A549 (cell line): ENCODE measurements around the gene MOB3C. TPM values are rescaled to one million over a fixed set of nuclear protein-coding genes. Genes with fewer than 3 reads are reported as not detected.

Experiments
- ATAC-seq, 2 experiments: fragments of 200-7000 bp in 1 of 2; fragments of >200 bp in 1 of 2; cut with Nextera tagmentation in 1 of 2; cut with Tn5 transposase in 1 of 2; 3 replicates each; pipeline versions ENCODE4 v1.8.0 to v1.9.1; 2018 to 2020; ENCODE audit warnings: mild to moderate bottlenecking in 1 of 2, moderate library complexity in 1 of 2
- CTCF ChIA-PET: fragments of 300-600 bp; sonication (Branson Sonifier 250); formaldehyde crosslinking; extraction: SDS; loops from one replicate; lab custom pipeline; 2021; ENCODE audit warnings: antibody characterized with exemption, inconsistent platforms; lab: Yijun Ruan, JAX
- POLR2A ChIA-PET: fragments of 350-600 bp; formaldehyde crosslinking; extraction: SDS; loops from one replicate; lab custom pipeline; 2021; ENCODE audit warnings: antibody characterized with exemption, inconsistent platforms; lab: Yijun Ruan, JAX
- DNase-seq, 2 experiments: peaks; one replicate each; pipeline versions ENCODE4 v3.0.0 to v3.0.0-alpha.2; 2011 to 2016; ENCODE audit warnings: low read depth in 1 of 2, low spot score in 1 of 2
- FAIRE-seq: peaks from 2 replicates; lab custom pipeline; 2011; peaks lifted over from hg19 to GRCh38; lab: Jason Lieb, UNC
- H3K27ac ChIP-seq, 2 experiments: fragments of >200 bp; sonication (Bioruptor Twin); formaldehyde crosslinking; 3 replicates each; pipeline ENCODE4 v1.5.1; 2016 to 2017
- H3K4me1 ChIP-seq: fragments of >200 bp; sonication (Bioruptor Twin); formaldehyde crosslinking; 3 replicates; pipeline ENCODE4 v1.6.1; 2016
- H3K4me2 ChIP-seq: fragments of >200 bp; sonication (Bioruptor Twin); formaldehyde crosslinking; 3 replicates; pipeline ENCODE4 v1.6.1; 2016
- H3K4me3 ChIP-seq: fragments of >200 bp; sonication (Bioruptor Twin); formaldehyde crosslinking; 3 replicates; pipeline ENCODE4 v1.5.1; 2016
- H3K9me3 ChIP-seq: fragments of >200 bp; sonication (Bioruptor Twin); formaldehyde crosslinking; 3 replicates; pipeline ENCODE4 v1.6.1; 2016
- ATOH8 ChIP-seq: fragments of 250-450 bp; sonication (Bioruptor Pico); IDR thresholded peaks from 2 replicates; pipeline ENCODE4 v1.5.0; 2020; ENCODE audit warnings: low read depth, mild to moderate bottlenecking, moderate library complexity
- CBX2 ChIP-seq: fragments of 200-600 bp; sonication (generic); IDR thresholded peaks from 2 replicates; pipeline ENCODE4 v1.6.1; 2016; ENCODE audit warnings: low read depth, mild to moderate bottlenecking, borderline replicate concordance
- ESRRA ChIP-seq: fragments of 150-350 bp; IDR thresholded peaks from 2 replicates; pipeline ENCODE4 v1.6.1; 2014; ENCODE audit warnings: mild to moderate bottlenecking, low read length, borderline replicate concordance
- FOSB ChIP-seq: fragments of 250-450 bp; sonication (Bioruptor Pico); IDR thresholded peaks from 2 replicates; pipeline ENCODE4 v1.5.0; 2020; ENCODE audit warnings: mild to moderate bottlenecking, moderate library complexity
- HDAC2 ChIP-seq: fragments of 200-600 bp; sonication (generic); IDR thresholded peaks from 2 replicates; pipeline ENCODE4 v1.6.1; 2016
- JUNB ChIP-seq: fragments of >200 bp; sonication (Bioruptor Twin); formaldehyde crosslinking; IDR thresholded peaks from 2 replicates; pipeline ENCODE4 v1.6.1; 2016
- KDM1A ChIP-seq: fragments of 200-600 bp; sonication (generic); IDR thresholded peaks from 2 replicates; pipeline ENCODE4 v1.6.1; 2016; ENCODE audit warnings: low read depth, mild to moderate bottlenecking
- NFE2L2 ChIP-seq: fragments of 150-350 bp; conservative IDR thresholded peaks from 2 replicates; pipeline ENCODE4 v1.6.1; 2014; ENCODE audit warnings: low read length
- NR3C1 ChIP-seq: fragments of >200 bp; sonication (Bioruptor Twin); formaldehyde crosslinking; IDR thresholded peaks from 3 replicates; pipeline ENCODE4 v1.6.1; 2017
- PBX3 ChIP-seq: IDR thresholded peaks from 2 replicates; pipeline ENCODE4 v1.6.1; 2012
- PHF8 ChIP-seq: fragments of 200-600 bp; sonication (generic); IDR thresholded peaks from 2 replicates; pipeline ENCODE4 v1.6.1; 2016; ENCODE audit warnings: low read depth, mild to moderate bottlenecking, antibody characterized with exemption, moderate library complexity, borderline replicate concordance
- POLR2AphosphoS2 ChIP-seq: conservative IDR thresholded peaks from 2 replicates; pipeline ENCODE4 v1.6.1; 2012; ENCODE audit warnings: low read length, improper control_type of control experiment, inconsistent platforms
- RAD21 ChIP-seq, 2 experiments: fragments of >200 bp in 1 of 2; sonication (Bioruptor Twin) in 1 of 2; formaldehyde crosslinking in 1 of 2; IDR thresholded peaks in 1 of 2; conservative IDR thresholded peaks in 1 of 2; 2 replicates in 1 of 2; 3 replicates in 1 of 2; pipeline ENCODE4 v1.6.1; 2012 to 2018; ENCODE audit warnings: inconsistent platforms in 1 of 2
- RCOR1 ChIP-seq: fragments of 150-350 bp; IDR thresholded peaks from 2 replicates; pipeline ENCODE4 v1.6.1; 2014; ENCODE audit warnings: antibody characterized with exemption, low read length, low read depth
- RNF2 ChIP-seq: fragments of 200-600 bp; sonication (generic); IDR thresholded peaks from 2 replicates; pipeline ENCODE4 v1.6.1; 2016; ENCODE audit warnings: low read depth, mild to moderate bottlenecking, antibody characterized with exemption, moderate library complexity, borderline replicate concordance
- SREBF2 ChIP-seq: fragments of 450-650 bp; IDR thresholded peaks from 2 replicates; pipeline ENCODE4 v1.6.1; 2014; ENCODE audit warnings: mild to moderate bottlenecking, moderate library complexity
- ZC3H11A ChIP-seq: fragments of 450-650 bp; IDR thresholded peaks from 2 replicates; pipeline ENCODE4 v1.6.1; 2014; ENCODE audit warnings: antibody characterized with exemption, mild to moderate bottlenecking
- ZFP36 ChIP-seq: fragments of 450-650 bp; IDR thresholded peaks from 2 replicates; pipeline ENCODE4 v1.6.1; 2014; ENCODE audit warnings: borderline replicate concordance; ENCODE audit not compliant: partially characterized antibody
- ZSCAN20 ChIP-seq: fragments of 250-450 bp; sonication (Bioruptor Pico); IDR thresholded peaks from 2 replicates; pipeline ENCODE4 v1.8.0; 2022; ENCODE audit warnings: mild to moderate bottlenecking, moderate library complexity
- WGBS: methylation state at CpG from one replicate; pipeline ENCODE4 v1.1.6; 2017; ENCODE audit errors: missing lambda C conversion rate; 5-methylcytosine and 5-hydroxymethylcytosine counted together
- polyA plus RNA-seq, 4 experiments: library from polyadenylated mRNA; depleted of rRNA in 3 of 4; stranded (reverse); fragments of >200 nt; fragmentation: RNase III in 1 of 4; extraction: RNeasy Plus Mini Kit Qiagen cat#74134 plus additional on column Dnase treatment in 1 of 4; gene quantifications; 2 replicates in 3 of 4; 3 replicates in 1 of 4; pipeline ENCODE4 v1.2.3, GENCODE V29; 2011 to 2017
- TF ChIP-seq, protein P1 (sequence below): fragments of 200-600 bp; sonication (generic); IDR thresholded peaks from 2 replicates; pipeline ENCODE4 v1.6.1; 2016; ENCODE audit warnings: antibody characterized with exemption, mild to moderate bottlenecking, moderate library complexity
- TF ChIP-seq, protein P2 (sequence below): fragments of >200 bp; sonication (Bioruptor Twin); formaldehyde crosslinking; IDR thresholded peaks from 3 replicates; pipeline ENCODE4 v1.6.1; 2016

The MOB3C gene
- polyA plus RNA-seq, 2 of the 4 experiments (the other 2 are of a cell fraction) = 2.6 to 2.7 TPM

GRCh38 chr1:46587069-46587468, 29.5 kb downstream of the MOB3C start:
- no peak for ATAC-seq
- Histone ChIP-seq H3K4me1 (no peaks in the 10 kb centered on the region), H3K4me2 (no peak overlapping the region), H3K9me3 (no peaks in the 10 kb centered on the region), H3K27ac (no peak overlapping the region), H3K4me3 (no peak overlapping the region)
- TF ChIP-seq ZC3H11A (no peak), HDAC2 (no peak), RCOR1 (no peak), KDM1A (no peak), PHF8 (no peak), JUNB (no peak), ATOH8 (CRISPR knock-in tag) (no peak), PBX3 (no peak), SREBF2 (no peak), RAD21 (conservative IDR thresholded peaks at IDR 0.05 in 1 of 2, IDR thresholded peaks at IDR 0.05 in 1 of 2) (no peak), CBX2 (no peak)
- TF ChIP-seq, protein P1, sequence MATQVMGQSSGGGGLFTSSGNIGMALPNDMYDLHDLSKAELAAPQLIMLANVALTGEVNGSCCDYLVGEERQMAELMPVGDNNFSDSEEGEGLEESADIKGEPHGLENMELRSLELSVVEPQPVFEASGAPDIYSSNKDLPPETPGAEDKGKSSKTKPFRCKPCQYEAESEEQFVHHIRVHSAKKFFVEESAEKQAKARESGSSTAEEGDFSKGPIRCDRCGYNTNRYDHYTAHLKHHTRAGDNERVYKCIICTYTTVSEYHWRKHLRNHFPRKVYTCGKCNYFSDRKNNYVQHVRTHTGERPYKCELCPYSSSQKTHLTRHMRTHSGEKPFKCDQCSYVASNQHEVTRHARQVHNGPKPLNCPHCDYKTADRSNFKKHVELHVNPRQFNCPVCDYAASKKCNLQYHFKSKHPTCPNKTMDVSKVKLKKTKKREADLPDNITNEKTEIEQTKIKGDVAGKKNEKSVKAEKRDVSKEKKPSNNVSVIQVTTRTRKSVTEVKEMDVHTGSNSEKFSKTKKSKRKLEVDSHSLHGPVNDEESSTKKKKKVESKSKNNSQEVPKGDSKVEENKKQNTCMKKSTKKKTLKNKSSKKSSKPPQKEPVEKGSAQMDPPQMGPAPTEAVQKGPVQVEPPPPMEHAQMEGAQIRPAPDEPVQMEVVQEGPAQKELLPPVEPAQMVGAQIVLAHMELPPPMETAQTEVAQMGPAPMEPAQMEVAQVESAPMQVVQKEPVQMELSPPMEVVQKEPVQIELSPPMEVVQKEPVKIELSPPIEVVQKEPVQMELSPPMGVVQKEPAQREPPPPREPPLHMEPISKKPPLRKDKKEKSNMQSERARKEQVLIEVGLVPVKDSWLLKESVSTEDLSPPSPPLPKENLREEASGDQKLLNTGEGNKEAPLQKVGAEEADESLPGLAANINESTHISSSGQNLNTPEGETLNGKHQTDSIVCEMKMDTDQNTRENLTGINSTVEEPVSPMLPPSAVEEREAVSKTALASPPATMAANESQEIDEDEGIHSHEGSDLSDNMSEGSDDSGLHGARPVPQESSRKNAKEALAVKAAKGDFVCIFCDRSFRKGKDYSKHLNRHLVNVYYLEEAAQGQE = no peak
- TF ChIP-seq, protein P2, sequence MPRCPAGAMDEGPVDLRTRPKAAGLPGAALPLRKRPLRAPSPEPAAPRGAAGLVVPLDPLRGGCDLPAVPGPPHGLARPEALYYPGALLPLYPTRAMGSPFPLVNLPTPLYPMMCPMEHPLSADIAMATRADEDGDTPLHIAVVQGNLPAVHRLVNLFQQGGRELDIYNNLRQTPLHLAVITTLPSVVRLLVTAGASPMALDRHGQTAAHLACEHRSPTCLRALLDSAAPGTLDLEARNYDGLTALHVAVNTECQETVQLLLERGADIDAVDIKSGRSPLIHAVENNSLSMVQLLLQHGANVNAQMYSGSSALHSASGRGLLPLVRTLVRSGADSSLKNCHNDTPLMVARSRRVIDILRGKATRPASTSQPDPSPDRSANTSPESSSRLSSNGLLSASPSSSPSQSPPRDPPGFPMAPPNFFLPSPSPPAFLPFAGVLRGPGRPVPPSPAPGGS = no peak
- POLR2A ChIA-PET = no interaction called here
- CTCF ChIA-PET = no interaction called here
- no peak for FAIRE-seq
- WGBS = 90% methylated on average over 7 of the region's 7 CpGs
- no peak for DNase-seq

- CTCF ChIA-PET = no interaction called here
- Histone ChIP-seq H3K4me1 (no peaks in the 10 kb centered on the region), H3K4me3 (no peak overlapping the region), H3K4me2 (no peak overlapping the region), H3K9me3 (no peaks in the 10 kb centered on the region), H3K27ac (no peak overlapping the region)
- DNase-seq = no peak
- POLR2A ChIA-PET = no interaction called here
- WGBS = 85% methylated on average over 12 of the region's 12 CpGs
- FAIRE-seq = no peak
- TF ChIP-seq RNF2 (no peak), ATOH8 (CRISPR knock-in tag) (no peak), ZC3H11A (no peak), FOSB (CRISPR knock-in tag) (no peak), ZSCAN20 (CRISPR knock-in tag) (no peak), RAD21 (conservative IDR thresholded peaks at IDR 0.05 in 1 of 2, IDR thresholded peaks at IDR 0.05 in 1 of 2) (no peak), NFE2L2 (no peak), ESRRA (no peak), ZFP36 (no peak), POLR2AphosphoS2 (no peak), NR3C1 (no peak), CBX2 (no peak), PBX3 (no peak), SREBF2 (no peak)
- no peak for ATAC-seq
Observed at GRCh38 chr1:46585312-46585938, 31.2 kb downstream of the MOB3C start.
